Left hindlimb (tissue), 1 donor: Measurements from ENCODE around the gene HTRA1.

Source experiments
- DNase-seq: peaks from one replicate; pipeline ENCODE4 v3.0.0-alpha.2; 2018

Gene HTRA1

DNA sequence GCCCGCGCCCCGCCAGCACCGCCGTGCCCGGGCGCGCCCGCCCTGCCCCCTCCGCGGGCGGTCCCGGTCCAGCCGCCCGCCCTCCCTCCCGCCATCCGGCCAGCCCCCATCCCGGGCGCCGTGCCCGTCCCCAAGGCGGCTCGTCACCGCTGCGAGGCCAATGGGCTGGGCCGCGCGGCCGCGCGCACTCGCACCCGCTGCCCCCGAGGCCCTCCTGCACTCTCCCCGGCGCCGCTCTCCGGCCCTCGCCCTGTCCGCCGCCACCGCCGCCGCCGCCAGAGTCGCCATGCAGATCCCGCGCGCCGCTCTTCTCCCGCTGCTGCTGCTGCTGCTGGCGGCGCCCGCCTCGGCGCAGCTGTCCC is at the start of gene HTRA1:
HTRA1 (plus strand) TSS at position 187 of the 362 bp plus-strand sequence; CDS start at position 287, 100 bp downstream.
- DNase-seq, result peak; percentile 83

- no peak for DNase-seq
Measured at GRCh38 chr10:122413327-122413726, 48.0 kb upstream of the HTRA1 start.

- no peak for DNase-seq
Measured at GRCh38 chr10:122417667-122418066, 43.7 kb upstream of the HTRA1 start.

DNA sequence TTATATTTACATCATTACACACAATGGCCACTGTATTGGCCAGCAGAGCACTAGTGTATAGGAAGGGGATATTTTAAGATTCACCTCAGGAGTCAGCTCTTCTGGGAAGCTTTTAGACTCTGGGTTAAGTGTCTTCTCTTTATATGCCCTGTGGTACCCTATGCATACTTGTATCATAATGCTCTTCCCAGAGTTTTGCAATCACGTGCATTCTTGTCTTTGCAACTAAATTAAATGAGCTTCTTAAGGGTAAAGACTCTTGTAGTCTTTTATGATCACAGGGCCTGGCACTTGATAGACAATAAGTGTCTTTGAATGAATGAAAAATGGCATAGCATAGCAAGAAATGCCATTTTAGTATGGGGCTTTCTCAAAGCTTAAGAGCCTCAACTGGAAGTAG is 42.3 kb upstream of the HTRA1 start:
- no peak for DNase-seq

- DNase-seq, result peak; percentile 55
Measured at GRCh38 chr10:122419876-122420623, 41.3 kb upstream of the HTRA1 start.

GRCh38 chr10:122420624-122421007 is 40.7 kb upstream of the HTRA1 start:
- DNase-seq, result no peak

DNA sequence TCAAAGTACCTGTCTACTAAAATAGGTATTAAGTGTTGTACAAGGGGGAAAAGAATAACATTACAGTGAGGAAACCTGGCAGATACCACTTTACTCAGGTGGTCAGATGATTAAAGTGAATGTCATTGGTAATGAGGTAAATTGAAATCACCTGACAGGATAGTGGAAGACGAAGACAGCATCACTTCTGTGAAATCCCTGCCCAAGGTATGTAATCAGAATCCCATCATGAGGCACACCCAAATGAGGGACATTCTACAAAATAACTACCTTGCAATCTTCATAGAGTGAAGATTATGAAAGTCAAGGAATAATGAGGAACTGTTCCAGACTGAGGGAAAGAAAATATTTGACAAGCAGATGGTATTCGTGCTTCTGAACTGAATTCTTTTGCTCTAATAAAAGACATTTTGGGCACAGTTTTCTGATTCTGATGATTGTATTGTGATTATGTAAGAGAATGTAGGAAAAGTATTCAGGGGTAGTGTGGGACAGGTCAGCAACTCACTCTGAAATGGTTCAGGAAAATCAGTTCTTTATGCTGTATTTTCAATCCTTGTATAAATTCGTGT is 40.2 kb upstream of the HTRA1 start:
- DNase-seq, result no peak

DNA sequence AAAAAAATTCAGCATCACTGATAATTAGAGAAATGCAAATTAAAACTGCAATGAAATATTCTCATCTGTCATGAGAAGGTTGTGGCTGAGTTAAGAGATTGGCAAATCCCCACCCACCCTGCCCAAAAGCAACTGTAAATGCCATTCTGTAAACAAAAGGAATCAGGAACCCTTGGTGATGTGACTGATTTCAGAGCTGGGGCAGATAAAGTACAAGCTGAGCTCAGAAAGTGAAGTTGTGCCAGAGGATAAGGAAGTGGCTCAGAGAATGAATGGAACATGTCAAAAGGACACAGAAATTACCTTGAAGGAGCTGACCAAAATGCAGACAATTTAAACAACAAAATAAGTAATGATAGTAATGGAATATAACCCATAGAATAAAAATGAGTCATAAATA is 39.6 kb upstream of the HTRA1 start:
- DNase-seq, result no peak

- no peak for DNase-seq
Measured at GRCh38 chr10:122422266-122422989, 38.9 kb upstream of the HTRA1 start.

DNA sequence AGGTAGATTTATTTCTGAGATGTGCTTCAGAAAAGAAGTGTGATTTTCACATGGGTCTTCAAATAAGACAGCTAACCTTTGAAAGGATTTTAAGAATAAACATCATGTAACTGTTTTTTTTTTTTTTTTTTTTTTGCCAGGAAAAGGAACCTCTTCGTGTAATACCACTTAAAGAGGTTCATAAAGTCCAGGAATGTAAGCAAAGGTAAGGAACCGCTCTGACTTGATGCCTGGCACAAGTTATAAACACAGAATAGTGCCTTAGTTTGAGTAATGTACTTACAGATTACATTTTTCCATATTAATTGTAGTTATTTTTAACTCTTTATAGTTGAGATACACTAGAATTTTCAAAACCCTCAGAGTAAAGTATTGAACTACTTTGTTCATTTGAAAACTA is 37.3 kb upstream of the HTRA1 start:
- no peak for DNase-seq

DNA sequence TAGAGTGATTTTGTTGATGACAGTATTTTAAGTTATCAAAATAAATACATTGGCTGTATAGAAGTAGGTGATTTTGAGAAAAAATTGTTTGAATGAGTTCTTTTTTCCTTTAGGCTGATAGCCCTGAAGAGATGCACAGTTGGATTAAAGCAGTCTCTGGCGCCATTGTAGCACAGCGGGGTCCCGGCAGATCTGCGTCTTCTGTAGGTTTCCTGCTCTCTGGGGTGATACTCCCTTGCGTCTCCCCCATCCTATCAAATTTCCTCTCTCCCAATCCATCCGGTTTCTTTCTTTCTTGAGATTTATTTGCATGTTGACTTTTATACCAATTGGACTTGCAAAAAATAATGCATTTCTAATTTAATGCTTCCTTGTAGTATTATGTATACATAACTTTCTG is 34.5 kb upstream of the HTRA1 start:
- DNase-seq, result no peak

DNA sequence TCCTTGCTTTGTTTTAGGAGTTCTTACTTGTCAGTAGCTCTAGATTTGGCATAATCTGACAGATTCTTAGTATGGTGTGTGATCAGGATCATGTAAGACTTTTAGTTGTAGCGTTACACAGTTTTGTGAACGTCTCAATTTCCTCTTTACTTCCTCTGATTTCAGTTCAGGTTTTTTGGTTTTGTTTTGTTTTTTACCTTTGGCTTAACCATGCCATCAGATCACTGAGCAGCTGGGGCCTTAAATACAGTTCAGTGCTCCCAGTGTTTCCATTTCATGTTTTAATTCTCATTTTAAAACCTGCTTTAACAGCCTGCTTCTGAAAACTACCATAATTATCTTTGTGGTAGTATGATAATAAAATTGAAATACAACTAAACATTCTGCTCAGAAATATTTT is 34.1 kb upstream of the HTRA1 start:
- no peak for DNase-seq

DNA sequence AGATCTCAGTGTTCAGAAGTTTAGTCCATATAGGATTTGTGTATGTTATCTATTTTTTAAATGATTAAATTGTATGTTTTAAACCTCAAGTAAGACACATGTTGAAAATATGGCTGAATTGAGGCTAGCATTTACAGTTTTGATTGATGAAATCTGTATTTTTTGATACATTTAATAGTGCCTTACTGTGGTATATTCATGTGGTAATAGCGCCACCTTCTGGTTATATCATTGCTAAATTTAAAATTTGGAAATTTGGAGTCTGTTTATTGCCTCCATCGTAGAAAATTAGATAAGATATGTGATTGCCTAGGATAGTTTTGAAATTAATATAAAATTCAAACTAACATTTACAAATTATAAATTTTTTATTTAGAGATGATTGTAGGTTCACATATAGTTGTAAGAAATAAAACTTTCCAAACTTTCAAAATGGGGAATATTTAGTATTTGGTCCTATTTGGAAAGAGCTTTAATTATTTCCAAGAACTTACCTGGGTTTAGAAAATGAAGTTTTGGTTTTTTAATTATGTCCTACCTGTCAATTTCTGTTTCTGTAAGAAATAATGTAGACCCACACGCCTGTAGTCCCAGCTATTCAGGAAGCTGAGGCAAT is 26.0 kb upstream of the HTRA1 start:
- no peak for DNase-seq

GRCh38 chr10:122441961-122442360 is 19.4 kb upstream of the HTRA1 start:
- DNase-seq, result no peak

GRCh38 chr10:122445469-122445868 is 15.9 kb upstream of the HTRA1 start:
- DNase-seq, result no peak

- no peak for DNase-seq
Measured at GRCh38 chr10:122445904-122446303, 15.4 kb upstream of the HTRA1 start.

DNA sequence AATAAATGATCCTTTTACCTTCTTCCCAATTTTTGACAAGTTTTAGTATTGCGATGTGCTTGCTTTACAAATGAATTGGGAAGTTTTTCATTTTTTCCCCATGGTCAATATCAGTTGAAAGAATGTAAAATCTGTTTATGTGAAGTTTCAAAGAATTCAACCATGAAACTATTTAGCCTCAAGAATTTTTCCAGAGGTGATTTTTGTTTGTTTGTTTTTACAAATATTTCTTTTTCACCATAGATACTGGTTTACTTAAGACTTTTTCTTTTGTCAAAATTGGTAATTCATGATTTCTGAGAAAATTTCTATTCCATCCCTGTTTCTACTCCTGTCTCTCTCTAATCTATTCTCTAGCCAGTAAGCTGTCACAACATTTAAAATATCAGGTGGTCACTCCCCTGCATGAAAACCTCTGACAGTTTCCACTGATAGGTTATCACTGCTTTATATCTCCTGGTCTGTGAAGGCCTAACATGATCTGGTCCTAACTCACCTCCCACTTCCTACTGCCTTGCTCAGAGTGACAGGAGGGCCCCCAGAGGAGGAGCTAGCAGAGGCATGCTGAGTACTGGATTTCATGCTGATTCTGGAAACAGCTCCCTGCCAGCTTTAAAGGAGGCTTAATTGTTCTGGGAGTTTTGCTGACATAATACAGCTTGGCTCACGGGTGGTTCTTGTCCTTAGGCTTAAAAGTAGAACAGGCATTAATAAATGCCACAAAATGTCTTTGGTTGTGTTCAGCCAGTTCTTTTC is 14.5 kb upstream of the HTRA1 start:
- no peak for DNase-seq

GRCh38 chr10:122448600-122448999 is 12.8 kb upstream of the HTRA1 start:
- no peak for DNase-seq

GRCh38 chr10:122449153-122449552 is 12.2 kb upstream of the HTRA1 start:
- DNase-seq, result no peak

GRCh38 chr10:122450353-122450990 is 10.9 kb upstream of the HTRA1 start:
- peak; percentile 59 for DNase-seq

- DNase-seq, result no peak
Measured at GRCh38 chr10:122454071-122454470, 7.3 kb upstream of the HTRA1 start.

DNA sequence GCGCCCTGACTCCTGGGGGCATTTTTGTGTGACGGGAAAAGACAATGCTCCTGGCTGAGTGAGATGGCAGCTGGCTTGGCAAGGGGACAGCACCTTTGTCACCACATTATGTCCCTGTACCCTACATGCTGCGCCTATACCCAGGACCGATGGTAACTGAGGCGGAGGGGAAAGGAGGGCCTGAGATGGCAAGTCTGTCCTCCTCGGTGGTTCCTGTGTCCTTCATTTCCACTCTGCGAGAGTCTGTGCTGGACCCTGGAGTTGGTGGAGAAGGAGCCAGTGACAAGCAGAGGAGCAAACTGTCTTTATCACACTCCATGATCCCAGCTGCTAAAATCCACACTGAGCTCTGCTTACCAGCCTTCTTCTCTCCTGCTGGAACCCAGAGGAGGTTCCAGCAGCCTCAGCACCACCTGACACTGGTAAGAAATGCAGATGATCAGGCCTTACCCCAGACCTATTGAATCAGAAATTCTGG is 6.7 kb upstream of the HTRA1 start, which contains the start of gene ARMS2:
ARMS2 (plus strand) TSS at position 51 of the 478 bp plus-strand sequence; CDS start at position 126, 75 bp downstream.
- no peak for DNase-seq
